Nephron progenitor cell (in vitro differentiated cells): ENCODE data around the gene MARCKSL1.
A peak's percentile ranks its signal among the peaks of the same experiment; 100 is the strongest.

Experiments
- DNase-seq: peaks from one replicate; pipeline ENCODE4 v3.0.0; 2021
- H3K27ac Mint-ChIP-seq: 2 replicates; pipeline ENCODE4 v1.8.0; 2021; ENCODE audit warnings: mild to moderate bottlenecking, moderate library complexity, mixed read lengths
- H3K27me3 Mint-ChIP-seq: 2 replicates; pipeline ENCODE4 v1.8.0; 2021; ENCODE audit warnings: mild to moderate bottlenecking, low read depth, mixed read lengths; ENCODE audit not compliant: poor library complexity
- H3K36me3 Mint-ChIP-seq: 2 replicates; pipeline ENCODE4 v1.8.0; 2021; ENCODE audit warnings: low read depth, mixed read lengths
- H3K4me1 Mint-ChIP-seq: 2 replicates; pipeline ENCODE4 v1.8.0; 2021; ENCODE audit warnings: mixed read lengths
- H3K4me3 Mint-ChIP-seq: 2 replicates; pipeline ENCODE4 v1.8.0; 2021; ENCODE audit warnings: mild to moderate bottlenecking, moderate library complexity, mixed read lengths
- H3K9me3 Mint-ChIP-seq: 2 replicates; pipeline ENCODE4 v1.8.0; 2021; ENCODE audit warnings: mild to moderate bottlenecking, moderate library complexity, mixed read lengths
- CTCF ChIP-seq: fragments of 200-600 bp; sonication (generic); IDR thresholded peaks from 2 replicates; pipeline ENCODE4 v1.5.0; 2021; ENCODE audit warnings: antibody characterized with exemption

The MARCKSL1 gene

GRCh38 chr1:32372149-32372756 is 36.2 kb upstream of the MARCKSL1 start:
- Mint-ChIP-seq H3K4me1 (no peaks in the 10 kb centered on the region), H3K4me3 (no peak overlapping the region)
- TF ChIP-seq CTCF = no peak

GRCh38 chr1:32367912-32368635 is 32.0 kb upstream of the MARCKSL1 start:
- Mint-ChIP-seq H3K9me3 (no peaks in the 10 kb centered on the region), H3K4me3 (no peak overlapping the region), H3K36me3 (peaks cover 53% of the 10 kb centered on the region), H3K27me3 (peaks cover 6% of the 10 kb centered on the region), H3K4me1 (peaks cover 6% of the 10 kb centered on the region), H3K27ac (no peak overlapping the region)
- no peak for TF ChIP-seq CTCF
- DNase-seq = no peak

More at GRCh38 chr1:32372149-32372756, 36.2 kb upstream of the MARCKSL1 start:
- peaks cover 44% of the 10 kb centered on the region for H3K36me3 Mint-ChIP-seq
- H3K9me3 Mint-ChIP-seq = no peaks in the 10 kb centered on the region
- DNase-seq = no peak
- H3K27me3 Mint-ChIP-seq = no peaks in the 10 kb centered on the region
- peak overlapping the region; percentile 1 for H3K27ac Mint-ChIP-seq

GRCh38 chr1:32365445-32365844 is 29.4 kb upstream of the MARCKSL1 start:
- no peak for TF ChIP-seq CTCF

GRCh38 chr1:32364836-32365235 is 28.8 kb upstream of the MARCKSL1 start:
- H3K4me1 Mint-ChIP-seq = peaks cover 21% of the 10 kb centered on the region
- H3K4me3 Mint-ChIP-seq = no peak overlapping the region
- H3K9me3 Mint-ChIP-seq = no peaks in the 10 kb centered on the region
- no peak overlapping the region for H3K27ac Mint-ChIP-seq
- TF ChIP-seq CTCF = no peak
- H3K27me3 Mint-ChIP-seq = peaks cover 27% of the 10 kb centered on the region
- no peak for DNase-seq
- H3K36me3 Mint-ChIP-seq = peaks cover 53% of the 10 kb centered on the region

More at GRCh38 chr1:32365445-32365844, 29.4 kb upstream of the MARCKSL1 start:
- Mint-ChIP-seq H3K4me3 (no peak overlapping the region), H3K4me1 (peaks cover 19% of the 10 kb centered on the region), H3K36me3 (peaks cover 51% of the 10 kb centered on the region), H3K27me3 (peaks cover 22% of the 10 kb centered on the region), H3K9me3 (no peaks in the 10 kb centered on the region), H3K27ac (no peak overlapping the region)
- DNase-seq = no peak

GRCh38 chr1:32363713-32364112 is 27.7 kb upstream of the MARCKSL1 start:
- Mint-ChIP-seq H3K36me3 (peaks cover 55% of the 10 kb centered on the region), H3K9me3 (no peaks in the 10 kb centered on the region), H3K27ac (no peak overlapping the region), H3K4me3 (no peak overlapping the region), H3K27me3 (peaks cover 32% of the 10 kb centered on the region), H3K4me1 (peaks cover 24% of the 10 kb centered on the region)
- DNase-seq = no peak
- TF ChIP-seq CTCF = no peak
